ENCODE results near the gene FLOT1.
"Not testable (repeated sequence)": the region's sequence is repeated elsewhere in the genome, so short reads cannot be mapped to it uniquely, and the experiment has no call there.

FLOT1 gene

GRCh38 chr6:30774701-30775100 lies 32.2 kb upstream of the FLOT1 start:
- no peak overlapping the region for H3K4me3 Mint-ChIP-seq
- peaks cover 73% of the 10 kb centered on the region for H3K4me1 Mint-ChIP-seq
- no peaks in the 10 kb centered on the region for H3K27me3 Mint-ChIP-seq
- no peak overlapping the region for H3K27ac Mint-ChIP-seq
- H3K9me3 Mint-ChIP-seq, result peaks cover 7 to 10% of the 10 kb centered on the region in 2 donors
- ATAC-seq (no peak), DNase-seq (no peak)

- peak overlapping the region; percentile 97 to 99 for H3K27ac Mint-ChIP-seq
- H3K27me3 Mint-ChIP-seq, result no peaks in the 10 kb centered on the region
- no peak for DNase-seq
- peaks cover 80% of the 10 kb centered on the region for H3K4me1 Mint-ChIP-seq
- H3K9me3 Mint-ChIP-seq, result peaks cover 7 to 10% of the 10 kb centered on the region in 2 donors
- ATAC-seq, result no peak
- H3K4me3 Mint-ChIP-seq, result peak overlapping the region in 1 of 2 donors; percentile 27
Observed at GRCh38 chr6:30770592-30770991, 28.1 kb upstream of the FLOT1 start.

GRCh38 chr6:30769853-30770524 lies 27.5 kb upstream of the FLOT1 start:
- H3K4me1 Mint-ChIP-seq, result peaks cover 86% of the 10 kb centered on the region
- ATAC-seq (peak; percentile 48), DNase-seq (peak in 1 of 2 donors; percentile 46)
- H3K4me3 Mint-ChIP-seq, result peak overlapping the region; percentile 79 to 80
- peak overlapping the region; percentile 97 to 99 for H3K27ac Mint-ChIP-seq
- no peaks in the 10 kb centered on the region for H3K27me3 Mint-ChIP-seq
- H3K9me3 Mint-ChIP-seq, result peaks cover 7 to 10% of the 10 kb centered on the region in 2 donors

GRCh38 chr6:30769088-30769852 lies 26.8 kb upstream of the FLOT1 start:
- ATAC-seq (peak; percentile 78), DNase-seq (peak; percentile 79 to 89)
- H3K4me3 Mint-ChIP-seq, result peak overlapping the region; percentile 79 to 80
- H3K9me3 Mint-ChIP-seq, result peaks cover 10 to 11% of the 10 kb centered on the region in 2 donors
- peak overlapping the region; percentile 97 to 99 for H3K27ac Mint-ChIP-seq
- no peaks in the 10 kb centered on the region for H3K27me3 Mint-ChIP-seq
- H3K4me1 Mint-ChIP-seq, result peaks cover 93% of the 10 kb centered on the region

GRCh38 chr6:30768634-30769087 lies 26.2 kb upstream of the FLOT1 start:
- peak overlapping the region; percentile 97 to 99 for H3K27ac Mint-ChIP-seq
- peak in 1 of 2 donors; percentile 57 for DNase-seq
- ATAC-seq, result peak; percentile 47
- H3K9me3 Mint-ChIP-seq, result peaks cover 10 to 14% of the 10 kb centered on the region in 2 donors
- H3K4me1 Mint-ChIP-seq, result peaks cover 93% of the 10 kb centered on the region
- no peaks in the 10 kb centered on the region for H3K27me3 Mint-ChIP-seq
- peak overlapping the region; percentile 79 to 80 for H3K4me3 Mint-ChIP-seq

- DNase-seq, result no peak
- Mint-ChIP-seq H3K27me3 (no peaks in the 10 kb centered on the region), H3K9me3 (peaks cover 10 to 14% of the 10 kb centered on the region in 2 donors), H3K4me1 (peaks cover 93% of the 10 kb centered on the region), H3K4me3 (peak overlapping the region; percentile 79 to 80), H3K27ac (peak overlapping the region; percentile 97 to 99)
- no peak for ATAC-seq
Observed at GRCh38 chr6:30767944-30768301, 25.4 kb upstream of the FLOT1 start.

GRCh38 chr6:30767158-30767943 lies 24.9 kb upstream of the FLOT1 start:
- Mint-ChIP-seq H3K9me3 (peaks cover 9 to 12% of the 10 kb centered on the region in 2 donors), H3K4me1 (peaks cover 90% of the 10 kb centered on the region), H3K27me3 (no peaks in the 10 kb centered on the region), H3K27ac (peak overlapping the region; percentile 97 to 99), H3K4me3 (peak overlapping the region; percentile 79 to 80)
- peak; percentile 71 to 75 for DNase-seq
- peak; percentile 78 for ATAC-seq

GRCh38 chr6:30766461-30767157 lies 24.1 kb upstream of the FLOT1 start:
- Mint-ChIP-seq H3K27ac (peak overlapping the region; percentile 97 to 99), H3K4me1 (peaks cover 90% of the 10 kb centered on the region), H3K9me3 (peaks cover 5 to 8% of the 10 kb centered on the region in 2 donors), H3K27me3 (no peaks in the 10 kb centered on the region), H3K4me3 (peak overlapping the region; percentile 55 to 80)
- no peak for DNase-seq
- ATAC-seq, result no peak

- not testable (repeated sequence) for DNase-seq, H3K9me3 Mint-ChIP-seq, H3K27me3 Mint-ChIP-seq, ATAC-seq, H3K4me3 Mint-ChIP-seq
- Mint-ChIP-seq H3K4me1 (peaks cover 91% of the 10 kb centered on the region), H3K27ac (peak overlapping the region; percentile 35 to 39)
Observed at GRCh38 chr6:30765495-30765894, 23.0 kb upstream of the FLOT1 start.

- H3K4me3 Mint-ChIP-seq, result peak overlapping the region; percentile 59 to 61
- peak overlapping the region; percentile 94 to 97 for H3K27ac Mint-ChIP-seq
- H3K27me3 Mint-ChIP-seq, H3K9me3 Mint-ChIP-seq, ATAC-seq, DNase-seq: not testable (repeated sequence)
- H3K4me1 Mint-ChIP-seq, result peaks cover 82% of the 10 kb centered on the region
Observed at GRCh38 chr6:30764490-30765043, 22.1 kb upstream of the FLOT1 start.

GRCh38 chr6:30763618-30764489 lies 21.4 kb upstream of the FLOT1 start:
- ATAC-seq, result no peak
- H3K4me3 Mint-ChIP-seq, result peak overlapping the region; percentile 59 to 61
- peaks cover 0 to 8% of the 10 kb centered on the region in 2 donors for H3K9me3 Mint-ChIP-seq
- no peak for DNase-seq
- H3K27me3 Mint-ChIP-seq, result no peaks in the 10 kb centered on the region
- H3K4me1 Mint-ChIP-seq, result peaks cover 79% of the 10 kb centered on the region
- H3K27ac Mint-ChIP-seq, result peak overlapping the region; percentile 94 to 97

GRCh38 chr6:30763155-30763617 lies 20.7 kb upstream of the FLOT1 start:
- no peak for ATAC-seq
- DNase-seq, result no peak
- Mint-ChIP-seq H3K9me3 (peaks cover 0 to 8% of the 10 kb centered on the region in 2 donors), H3K27me3 (no peaks in the 10 kb centered on the region), H3K4me3 (peak overlapping the region in 1 of 2 donors; percentile 6), H3K27ac (peak overlapping the region; percentile 32 to 94), H3K4me1 (peaks cover 77% of the 10 kb centered on the region)

GRCh38 chr6:30761791-30762429 lies 19.4 kb upstream of the FLOT1 start:
- DNase-seq (no peak), ATAC-seq (no peak)
- peaks cover 73% of the 10 kb centered on the region for H3K4me1 Mint-ChIP-seq
- H3K4me3 Mint-ChIP-seq, result no peak overlapping the region
- H3K9me3 Mint-ChIP-seq, result peaks cover 0 to 8% of the 10 kb centered on the region in 2 donors
- no peak overlapping the region for H3K27ac Mint-ChIP-seq
- no peaks in the 10 kb centered on the region for H3K27me3 Mint-ChIP-seq

All from stimulated activated naive CD8-positive, alpha-beta T cell treated with anti-CD3 and anti-CD28 coated beads, Interleukin-15, amount 100 ng/mL, for 72 hours (primary cell).